CD4-positive, alpha-beta T cell (primary cell): Measurements from ENCODE around the gene SRR. TPM values are rescaled to one million over a fixed set of nuclear protein-coding genes. Genes with fewer than 3 reads are reported as not detected.

Experiments
- ATAC-seq: fragments of 200-7000 bp; cut with Tn5 transposase; one replicate; pipeline ENCODE4 v1.10.0; 2022; ENCODE audit warnings: mild to moderate bottlenecking; ENCODE audit not compliant: poor library complexity
- CTCF ChIA-PET: fragments of 350-600 bp; sonication (Branson Sonifier 250); formaldehyde crosslinking; loops from one replicate; lab custom pipeline; 2021; ENCODE audit warnings: antibody characterized with exemption, inconsistent platforms; lab: Charles Lee
- POLR2A ChIA-PET: fragments of 350-600 bp; sonication (Branson Sonifier 250); formaldehyde crosslinking; loops from one replicate; lab custom pipeline; 2021; ENCODE audit warnings: antibody characterized with exemption, inconsistent platforms; lab: Charles Lee
- DNase-seq, 14 experiments: peaks; one replicate each; pipeline ENCODE4 v3.0.0-alpha.2; 2013 to 2020; ENCODE audit warnings: mixed read lengths in 2 of 14
- H3K27ac ChIP-seq, 2 donors: one replicate each; pipeline versions ENCODE4 v1.5.1 to v1.7.0; 2013; ENCODE audit warnings: low read length in 2 of 2, low read depth in 1 of 2, mild to moderate bottlenecking in 1 of 2
- H3K27me3 ChIP-seq, 2 experiments: 1 replicate in 1 of 2; 2 replicates in 1 of 2; pipeline versions ENCODE4 v1.6.1 to v1.7.0; 2013; ENCODE audit warnings: low read length in 2 of 2, control low read depth in 1 of 2, mild to moderate bottlenecking in 1 of 2, moderate library complexity in 1 of 2; ENCODE audit not compliant: insufficient read depth in 2 of 2, control insufficient read depth in 1 of 2
- H3K36me3 ChIP-seq: one replicate; pipeline ENCODE4 v1.6.1; 2013; ENCODE audit warnings: low read length, control low read depth; ENCODE audit not compliant: insufficient read depth
- H3K4me1 ChIP-seq: one replicate; pipeline ENCODE4 v1.6.1; 2013; ENCODE audit warnings: low read length, control low read depth; ENCODE audit not compliant: insufficient read depth
- H3K4me3 ChIP-seq: one replicate; pipeline ENCODE4 v1.5.1; 2013; ENCODE audit warnings: mild to moderate bottlenecking, low read length, moderate library complexity
- H3K9me3 ChIP-seq, 2 experiments: 1 replicate in 1 of 2; 2 replicates in 1 of 2; pipeline versions ENCODE4 v1.6.1 to v1.7.0; 2013; ENCODE audit warnings: low read length in 2 of 2, mild to moderate bottlenecking in 2 of 2, control low read depth in 1 of 2, moderate library complexity in 1 of 2; ENCODE audit not compliant: control insufficient read depth in 1 of 2, insufficient read depth in 1 of 2
- H3K27ac Mint-ChIP-seq: one replicate; pipeline ENCODE4 v1.8.0; 2020; ENCODE audit warnings: mixed read lengths
- H3K27me3 Mint-ChIP-seq: one replicate; pipeline ENCODE4 v1.8.0; 2021; ENCODE audit warnings: mixed read lengths
- H3K36me3 Mint-ChIP-seq: one replicate; pipeline ENCODE4 v1.8.0; 2021; ENCODE audit warnings: low read depth, mixed read lengths
- H3K4me1 Mint-ChIP-seq: one replicate; pipeline ENCODE4 v1.8.0; 2021; ENCODE audit warnings: low read depth, mixed read lengths
- H3K4me3 Mint-ChIP-seq: one replicate; pipeline ENCODE4 v1.8.0; 2020; ENCODE audit warnings: mild to moderate bottlenecking, mixed read lengths
- H3K9me3 Mint-ChIP-seq: one replicate; pipeline ENCODE4 v1.8.0; 2020; ENCODE audit warnings: mixed read lengths
- CTCF ChIP-seq: fragments of 200-600 bp; IDR thresholded peaks from one replicate; pipeline ENCODE4 v1.8.0; 2022; ENCODE audit warnings: antibody characterized with exemption, mild to moderate bottlenecking
- intact Hi-C, 2 experiments: fragments of 100-400 bp; cut with DNase I in 1 of 2; cut with micrococcal nuclease in 1 of 2; formaldehyde crosslinking; loops; one replicate each; pipeline versions ENCODE4 v1.15.1 to v1.9.0; 2023 to 2025; cut with DNase I, micrococcal nuclease
- total RNA-seq, 174 experiments: library from RNA in 2 of 174; stranded (reverse) in 2 of 174; gene quantifications; one replicate each; pipeline ENCODE4 v1.2.3 and lab custom pipeline; 2021 to 2026

The SRR gene
- total RNA-seq, 2 experiments from 2014 or later, result 2.5 to 2.8 TPM

GRCh38 chr17:2344528-2344927 lies 40.8 kb downstream of the SRR start:
- intact Hi-C loops, result no loop called here
- Histone ChIP-seq H3K27me3 (no peaks in the 10 kb centered on the region), H3K4me3 (no peak overlapping the region), H3K36me3 (peaks cover 31% of the 10 kb centered on the region), H3K27ac (no peak overlapping the region), H3K4me1 (peaks cover 8% of the 10 kb centered on the region), H3K9me3 (no peaks in the 10 kb centered on the region)
- CTCF ChIA-PET, result no interaction called here
- Mint-ChIP-seq H3K27ac (no peak overlapping the region), H3K36me3 (peaks cover 36% of the 10 kb centered on the region), H3K4me1 (peaks cover 9% of the 10 kb centered on the region), H3K4me3 (no peak overlapping the region), H3K9me3 (no peaks in the 10 kb centered on the region), H3K27me3 (no peaks in the 10 kb centered on the region)
- TF ChIP-seq CTCF, result no peak
- DNase-seq, result no peak
- ATAC-seq, result no peak
- POLR2A ChIA-PET, result no interaction called here

GRCh38 chr17:2346475-2346874 lies 42.7 kb downstream of the SRR start:
- ChIA-PET POLR2A (interaction anchor here (1.0 kb wide), 1 partner anchor 10 kb away, joined by 3 read pairs; the partner anchor contains the start of gene TSR1), CTCF (no interaction called here)
- no peaks in the 10 kb centered on the region for H3K27me3 Mint-ChIP-seq
- Histone ChIP-seq H3K4me1 (peaks cover 8% of the 10 kb centered on the region), H3K27me3 (no peaks in the 10 kb centered on the region), H3K4me3 (no peak overlapping the region), H3K36me3 (peaks cover 29% of the 10 kb centered on the region), H3K9me3 (no peaks in the 10 kb centered on the region), H3K27ac (no peak overlapping the region)
- H3K9me3 Mint-ChIP-seq, result no peaks in the 10 kb centered on the region
- H3K4me1 Mint-ChIP-seq, result peaks cover 6% of the 10 kb centered on the region
- H3K36me3 Mint-ChIP-seq, result peaks cover 35% of the 10 kb centered on the region
- no peak for TF ChIP-seq CTCF
- DNase-seq, result no peak
- H3K4me3 Mint-ChIP-seq, result no peak overlapping the region
- intact Hi-C loops, result no loop called here
- no peak overlapping the region for H3K27ac Mint-ChIP-seq
- no peak for ATAC-seq

- no peak overlapping the region for H3K27ac Mint-ChIP-seq
- intact Hi-C loops, result no loop called here
- no peak overlapping the region for H3K4me3 Mint-ChIP-seq
Observed at GRCh38 chr17:2347805-2348685, 44.3 kb downstream of the SRR start.

More at GRCh38 chr17:2347805-2348685, 44.3 kb downstream of the SRR start:
- Histone ChIP-seq H3K27ac (no peak overlapping the region), H3K4me1 (peaks cover 9% of the 10 kb centered on the region), H3K9me3 (no peaks in the 10 kb centered on the region), H3K4me3 (no peak overlapping the region), H3K27me3 (no peaks in the 10 kb centered on the region), H3K36me3 (peaks cover 24% of the 10 kb centered on the region)
- Mint-ChIP-seq H3K9me3 (no peaks in the 10 kb centered on the region), H3K4me1 (peaks cover 7% of the 10 kb centered on the region), H3K27me3 (no peaks in the 10 kb centered on the region), H3K36me3 (peaks cover 26% of the 10 kb centered on the region)
- ChIA-PET POLR2A (interaction anchor here (2.6 kb wide), 1 partner anchor 11 kb away, joined by 11 read pairs; the partner anchor contains the start of genes SGSM2 and TSR1), CTCF (no interaction called here)
- no peak for TF ChIP-seq CTCF
- no peak for DNase-seq
- ATAC-seq, result no peak
